Neuronal stem cell (in vitro differentiated cells): Measurements from ENCODE around the gene BMPER.

Source experiments
- DNase-seq: peaks from one replicate; pipeline ENCODE4 v3.0.0-alpha.2; 2013; ENCODE audit warnings: low spot score
- H2AFZ ChIP-seq: one replicate; pipeline ENCODE4 v1.6.1; 2013; ENCODE audit warnings: mild to moderate bottlenecking, low read length, inconsistent platforms
- H2AK5ac ChIP-seq: 2 replicates; pipeline ENCODE4 v1.6.1; 2013; ENCODE audit warnings: low read depth, mild to moderate bottlenecking, inconsistent platforms, low read length, moderate library complexity, mixed read lengths
- H2BK120ac ChIP-seq: 2 replicates; pipeline ENCODE4 v1.6.1; 2013; ENCODE audit warnings: low read depth, mild to moderate bottlenecking, inconsistent platforms, low read length, moderate library complexity, mixed read lengths
- H2BK12ac ChIP-seq: one replicate; pipeline ENCODE4 v1.6.1; 2013; ENCODE audit warnings: low read length, inconsistent platforms
- H2BK15ac ChIP-seq: 2 replicates; pipeline ENCODE4 v1.6.1; 2013; ENCODE audit warnings: mild to moderate bottlenecking, low read length, inconsistent platforms, mixed read lengths
- H2BK5ac ChIP-seq: one replicate; pipeline ENCODE4 v1.6.1; 2013; ENCODE audit warnings: inconsistent platforms, mild to moderate bottlenecking, low read length, moderate library complexity
- H3K14ac ChIP-seq: one replicate; pipeline ENCODE4 v1.6.1; 2013; ENCODE audit warnings: low read length, inconsistent platforms
- H3K18ac ChIP-seq: 2 replicates; pipeline ENCODE4 v1.6.1; 2013; ENCODE audit warnings: low read length, inconsistent platforms
- H3K23ac ChIP-seq: 2 replicates; pipeline ENCODE4 v1.6.1; 2013; ENCODE audit warnings: low read depth, mild to moderate bottlenecking, mixed read lengths, low read length, inconsistent platforms; ENCODE audit not compliant: poor library complexity
- H3K27ac ChIP-seq: replicated peaks from 3 replicates; pipeline ENCODE4 v1.5.1; 2013; ENCODE audit warnings: low read length, inconsistent platforms
- H3K27me3 ChIP-seq, 3 experiments: 2 replicates each; pipeline ENCODE4 v1.6.1; 2013; ENCODE audit warnings: low read length in 3 of 3, mild to moderate bottlenecking in 2 of 3, inconsistent platforms in 1 of 3, low read depth in 1 of 3, mixed read lengths in 1 of 3, moderate library complexity in 1 of 3; ENCODE audit not compliant: control insufficient read depth in 3 of 3, insufficient read depth in 3 of 3
- H3K36me3 ChIP-seq, 2 donors: replicated peaks in 1 of 2; 2 replicates each; pipeline ENCODE4 v1.6.1; 2013; ENCODE audit warnings: low read length in 2 of 2; ENCODE audit not compliant: control insufficient read depth in 2 of 2, insufficient read depth in 2 of 2
- H3K4ac ChIP-seq: 2 replicates; pipeline ENCODE4 v1.6.1; 2013; ENCODE audit warnings: inconsistent platforms, mild to moderate bottlenecking, low read length, moderate library complexity
- H3K4me1 ChIP-seq, 2 donors: 1 replicate in 1 of 2; 2 replicates in 1 of 2; pipeline ENCODE4 v1.6.1; 2013; ENCODE audit warnings: low read length in 2 of 2, low read depth in 1 of 2; ENCODE audit not compliant: control insufficient read depth in 2 of 2, insufficient read depth in 1 of 2
- H3K4me2 ChIP-seq: one replicate; pipeline ENCODE4 v1.6.1; 2013; ENCODE audit warnings: mild to moderate bottlenecking, low read length, inconsistent platforms; ENCODE audit not compliant: insufficient read depth, poor library complexity, severe bottlenecking
- H3K4me3 ChIP-seq, 2 donors: 2 replicates each; pipeline ENCODE4 v1.5.1; 2013; ENCODE audit warnings: low read length in 2 of 2, mild to moderate bottlenecking in 2 of 2, inconsistent platforms in 1 of 2, moderate library complexity in 1 of 2
- H3K79me1 ChIP-seq: one replicate; pipeline ENCODE4 v1.6.1; 2013; ENCODE audit warnings: low read depth, mild to moderate bottlenecking, inconsistent platforms, low read length, moderate library complexity
- H3K9ac ChIP-seq: one replicate; pipeline ENCODE4 v1.6.1; 2013; ENCODE audit warnings: mild to moderate bottlenecking, low read depth, low read length, inconsistent platforms; ENCODE audit not compliant: poor library complexity
- H3K9me3 ChIP-seq, 2 donors: replicated peaks in 1 of 2; 2 replicates each; pipeline versions ENCODE3 to v1.6.1; 2013; ENCODE audit warnings: low read length in 2 of 2, mild to moderate bottlenecking in 2 of 2, inconsistent platforms in 1 of 2, low read depth in 1 of 2, mixed read lengths in 1 of 2, moderate library complexity in 1 of 2; ENCODE audit not compliant: control insufficient read depth in 2 of 2, insufficient read depth in 1 of 2
- H4K8ac ChIP-seq: one replicate; pipeline ENCODE4 v1.6.1; 2013; ENCODE audit warnings: low read depth, mild to moderate bottlenecking, inconsistent platforms, low read length, moderate library complexity
- H4K91ac ChIP-seq: one replicate; pipeline ENCODE4 v1.6.1; 2013; ENCODE audit warnings: low read length, low read depth, mild to moderate bottlenecking, inconsistent platforms; ENCODE audit not compliant: poor library complexity
- WGBS, 2 donors: extraction: QIAGEN DNeasy Blood & Tissue Kit; methylation state at CpG; one replicate each; pipeline ENCODE4 v1.1.7; 2013; ENCODE audit warnings: missing lambda C conversion rate in 2 of 2, mixed read lengths in 1 of 2; ENCODE audit not compliant: insufficient read length in 2 of 2, insufficient replicate concordance in 1 of 2; ENCODE audit errors: extremely low coverage in 2 of 2; 5-methylcytosine and 5-hydroxymethylcytosine counted together

Gene BMPER

GRCh38 chr7:33937871-33938270 lies 32.5 kb downstream of the BMPER start:
- H3K4ac ChIP-seq, result no peak overlapping the region

GRCh38 chr7:33939121-33939520 lies 33.8 kb downstream of the BMPER start:
- H2BK15ac ChIP-seq, result no peak overlapping the region
- no peaks in the 10 kb centered on the region for H3K9me3 ChIP-seq
- no peaks in the 10 kb centered on the region for H3K36me3 ChIP-seq
- no peak overlapping the region for H3K4me2 ChIP-seq
- H4K8ac ChIP-seq, result no peak overlapping the region
- no peak overlapping the region for H2BK120ac ChIP-seq
- no peak for DNase-seq
- WGBS, 2 donors, result no CpG with 5 or more reads among the region's 2 CpGs
- H3K4me1 ChIP-seq, result peaks cover 0 to 2% of the 10 kb centered on the region in 2 donors
- H3K27ac ChIP-seq, result no peak overlapping the region
- H3K14ac ChIP-seq, result no peak overlapping the region
- no peak overlapping the region for H3K4me3 ChIP-seq
- H4K91ac ChIP-seq, result no peak overlapping the region
- no peak overlapping the region for H3K4ac ChIP-seq
- H3K9ac ChIP-seq, result no peak overlapping the region
- H2BK5ac ChIP-seq, result no peak overlapping the region
- no peak overlapping the region for H3K23ac ChIP-seq
- no peaks in the 10 kb centered on the region for H3K27me3 ChIP-seq
- no peak overlapping the region for H2BK12ac ChIP-seq
- no peak overlapping the region for H2AFZ ChIP-seq
- no peaks in the 10 kb centered on the region for H3K79me1 ChIP-seq
- H3K18ac ChIP-seq, result no peak overlapping the region
- no peak overlapping the region for H2AK5ac ChIP-seq

More at GRCh38 chr7:33937871-33938270, 32.5 kb downstream of the BMPER start:
- no peak overlapping the region for H3K9ac ChIP-seq
- no peak overlapping the region for H2AK5ac ChIP-seq
- no peak overlapping the region for H3K27ac ChIP-seq
- H3K36me3 ChIP-seq, result no peaks in the 10 kb centered on the region
- H3K4me1 ChIP-seq, result peaks cover 0 to 2% of the 10 kb centered on the region in 2 donors
- no peak overlapping the region for H2BK120ac ChIP-seq
- no peak overlapping the region for H4K91ac ChIP-seq
- H3K18ac ChIP-seq, result no peak overlapping the region
- H2BK15ac ChIP-seq, result no peak overlapping the region
- no peak overlapping the region for H3K4me3 ChIP-seq
- H2BK5ac ChIP-seq, result no peak overlapping the region
- H3K79me1 ChIP-seq, result no peaks in the 10 kb centered on the region
- no peak for DNase-seq
- no peak overlapping the region for H2BK12ac ChIP-seq
- H3K14ac ChIP-seq, result no peak overlapping the region
- WGBS, 2 donors, result no CpG with 5 or more reads among the region's 5 CpGs
- H3K23ac ChIP-seq, result no peak overlapping the region
- no peak overlapping the region for H2AFZ ChIP-seq
- peaks cover 0 to 8% (median 0%) of the 10 kb centered on the region in 3 experiments for H3K27me3 ChIP-seq
- H3K4me2 ChIP-seq, result no peak overlapping the region
- no peaks in the 10 kb centered on the region for H3K9me3 ChIP-seq
- no peak overlapping the region for H4K8ac ChIP-seq

- Histone ChIP-seq H3K4me1 (no peaks in the 10 kb centered on the region), H3K18ac (no peak overlapping the region)
These were observed 35.2 kb downstream of the BMPER start for GRCh38 chr7:33940503-33940902.

GRCh38 chr7:33941418-33941817 lies 36.1 kb downstream of the BMPER start:
- H3K4me1 ChIP-seq, result no peaks in the 10 kb centered on the region
- no peak overlapping the region for H4K8ac ChIP-seq
- peak overlapping the region; percentile 25 for H3K14ac ChIP-seq
- H3K18ac ChIP-seq, result no peak overlapping the region
- H3K9me3 ChIP-seq, result no peaks in the 10 kb centered on the region
- H2BK12ac ChIP-seq, result no peak overlapping the region
- no peak overlapping the region for H2BK15ac ChIP-seq
- no peak overlapping the region for H3K23ac ChIP-seq
- H3K79me1 ChIP-seq, result no peaks in the 10 kb centered on the region
- DNase-seq, result no peak
- WGBS, 2 donors, result no CpG with 5 or more reads among the region's 6 CpGs
- no peak overlapping the region for H3K27ac ChIP-seq
- H3K9ac ChIP-seq, result no peak overlapping the region
- H3K4me2 ChIP-seq, result no peak overlapping the region
- H3K27me3 ChIP-seq, result no peaks in the 10 kb centered on the region
- no peak overlapping the region for H2AK5ac ChIP-seq
- H3K4me3 ChIP-seq, result no peak overlapping the region
- no peaks in the 10 kb centered on the region for H3K36me3 ChIP-seq
- no peak overlapping the region for H4K91ac ChIP-seq
- H3K4ac ChIP-seq, result no peak overlapping the region
- no peak overlapping the region for H2AFZ ChIP-seq
- H2BK5ac ChIP-seq, result no peak overlapping the region
- H2BK120ac ChIP-seq, result no peak overlapping the region

More at GRCh38 chr7:33940503-33940902, 35.2 kb downstream of the BMPER start:
- no peak overlapping the region for H2BK12ac ChIP-seq
- no peak overlapping the region for H3K9ac ChIP-seq
- H3K4me3 ChIP-seq, result no peak overlapping the region
- H2BK5ac ChIP-seq, result no peak overlapping the region
- no peaks in the 10 kb centered on the region for H3K27me3 ChIP-seq
- H2BK15ac ChIP-seq, result no peak overlapping the region
- no peak for DNase-seq
- H3K36me3 ChIP-seq, result no peaks in the 10 kb centered on the region
- no peak overlapping the region for H3K27ac ChIP-seq
- no peak overlapping the region for H2BK120ac ChIP-seq
- no peaks in the 10 kb centered on the region for H3K9me3 ChIP-seq
- no peak overlapping the region for H4K91ac ChIP-seq
- no peak overlapping the region for H4K8ac ChIP-seq
- no peak overlapping the region for H2AFZ ChIP-seq
- H3K4ac ChIP-seq, result no peak overlapping the region
- no peak overlapping the region for H3K4me2 ChIP-seq
- no peaks in the 10 kb centered on the region for H3K79me1 ChIP-seq
- H3K14ac ChIP-seq, result no peak overlapping the region
- H3K23ac ChIP-seq, result no peak overlapping the region
- no peak overlapping the region for H2AK5ac ChIP-seq
